Measurements from ENCODE around the gene RGS7.

DNA sequence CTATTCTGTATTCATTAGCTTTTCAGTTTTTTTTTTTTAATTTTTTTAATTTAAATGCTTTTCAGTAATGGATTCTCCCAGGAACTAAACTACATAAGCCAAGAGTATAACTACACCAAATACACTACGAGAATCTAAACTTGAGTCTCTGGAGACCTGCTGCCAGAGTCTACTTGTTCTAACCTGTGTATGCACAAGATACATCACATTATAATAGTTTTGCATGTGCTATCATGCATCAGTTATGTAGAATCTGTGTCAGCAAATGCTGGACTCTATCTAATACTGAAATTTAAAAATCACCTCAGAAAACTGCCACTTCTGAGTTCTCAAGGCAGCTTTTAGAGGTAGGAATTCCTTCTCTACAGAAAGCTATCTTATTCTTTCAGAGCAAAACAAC is 598.7 kb downstream of the RGS7 start:
- TF ChIP-seq POLR2AphosphoS5 (IDR thresholded peaks at IDR 0.05) = no peak
- TF ChIP-seq, protein P1, sequence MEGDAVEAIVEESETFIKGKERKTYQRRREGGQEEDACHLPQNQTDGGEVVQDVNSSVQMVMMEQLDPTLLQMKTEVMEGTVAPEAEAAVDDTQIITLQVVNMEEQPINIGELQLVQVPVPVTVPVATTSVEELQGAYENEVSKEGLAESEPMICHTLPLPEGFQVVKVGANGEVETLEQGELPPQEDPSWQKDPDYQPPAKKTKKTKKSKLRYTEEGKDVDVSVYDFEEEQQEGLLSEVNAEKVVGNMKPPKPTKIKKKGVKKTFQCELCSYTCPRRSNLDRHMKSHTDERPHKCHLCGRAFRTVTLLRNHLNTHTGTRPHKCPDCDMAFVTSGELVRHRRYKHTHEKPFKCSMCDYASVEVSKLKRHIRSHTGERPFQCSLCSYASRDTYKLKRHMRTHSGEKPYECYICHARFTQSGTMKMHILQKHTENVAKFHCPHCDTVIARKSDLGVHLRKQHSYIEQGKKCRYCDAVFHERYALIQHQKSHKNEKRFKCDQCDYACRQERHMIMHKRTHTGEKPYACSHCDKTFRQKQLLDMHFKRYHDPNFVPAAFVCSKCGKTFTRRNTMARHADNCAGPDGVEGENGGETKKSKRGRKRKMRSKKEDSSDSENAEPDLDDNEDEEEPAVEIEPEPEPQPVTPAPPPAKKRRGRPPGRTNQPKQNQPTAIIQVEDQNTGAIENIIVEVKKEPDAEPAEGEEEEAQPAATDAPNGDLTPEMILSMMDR (IDR thresholded peaks at IDR 0.05) = no peak

All from gastroesophageal sphincter (tissue), 3 donors.